HepG2 (cell line): ENCODE data around the gene MICAL3. TPM values are rescaled to one million over a fixed set of nuclear protein-coding genes. Genes with fewer than 3 reads are reported as not detected.

Experiments used
- ASH2L ChIP-seq: fragments of 300-600, 200-600 bp; sonication (generic); IDR thresholded peaks from 2 replicates; pipeline ENCODE4 v1.7.0; 2017; ENCODE audit warnings: low read depth, mild to moderate bottlenecking, moderate library complexity, mixed read lengths, low read length; ENCODE audit not compliant: insufficient read length
- ATF2 ChIP-seq: sonication (generic); formaldehyde crosslinking; IDR thresholded peaks from 2 replicates; pipeline ENCODE4 v1.4.0; 2020; ENCODE audit warnings: missing genetic modification reagents
- BRD4 ChIP-seq: sonication (generic); formaldehyde crosslinking; IDR thresholded peaks from 2 replicates; pipeline ENCODE4 v1.4.0; 2020; ENCODE audit warnings: missing genetic modification reagents
- HMGA1 ChIP-seq: sonication (generic); formaldehyde crosslinking; conservative IDR thresholded peaks from 2 replicates; pipeline ENCODE4 v1.4.0; 2020; ENCODE audit warnings: missing genetic modification reagents
- HNRNPK ChIP-seq: fragments of 200-400 bp; formaldehyde crosslinking; IDR thresholded peaks from 2 replicates; pipeline ENCODE4 v1.6.1; 2018; ENCODE audit warnings: low read length, low read depth, moderate library complexity, mild to moderate bottlenecking; ENCODE audit not compliant: poor library complexity, severe bottlenecking
- KDM4B ChIP-seq: sonication (generic); formaldehyde crosslinking; IDR thresholded peaks from 2 replicates; pipeline ENCODE4 v1.4.0; 2020; ENCODE audit warnings: missing genetic modification reagents
- MED1 ChIP-seq: sonication (generic); formaldehyde crosslinking; IDR thresholded peaks from 2 replicates; pipeline ENCODE4 v1.4.0; 2020; ENCODE audit warnings: missing genetic modification reagents
- NFAT5 ChIP-seq: sonication (generic); formaldehyde crosslinking; IDR thresholded peaks from 2 replicates; pipeline ENCODE4 v1.4.0; 2020; ENCODE audit warnings: missing genetic modification reagents
- TRIM24 ChIP-seq: sonication (generic); formaldehyde crosslinking; IDR thresholded peaks from 2 replicates; pipeline ENCODE4 v1.8.0; 2022; ENCODE audit warnings: mild to moderate bottlenecking, missing genetic modification reagents
- ZNF160 ChIP-seq: sonication (generic); formaldehyde crosslinking; IDR thresholded peaks from 2 replicates; pipeline ENCODE4 v1.8.0; 2022; ENCODE audit warnings: mild to moderate bottlenecking, inconsistent platforms, missing genetic modification reagents
- ZNF749 ChIP-seq: sonication (generic); formaldehyde crosslinking; IDR thresholded peaks from 2 replicates; pipeline ENCODE4 v1.8.0; 2022; ENCODE audit warnings: mild to moderate bottlenecking, missing genetic modification reagents, moderate library complexity, borderline replicate concordance
- ZNF816 ChIP-seq: sonication (generic); formaldehyde crosslinking; IDR thresholded peaks from 2 replicates; pipeline ENCODE4 v1.8.0; 2022; ENCODE audit warnings: missing genetic modification reagents, mild to moderate bottlenecking, borderline replicate concordance
- polyA plus RNA-seq, 8 experiments: library from polyadenylated mRNA; depleted of rRNA in 3 of 8; stranded (reverse) in 7 of 8; unstranded in 1 of 8; fragments of >200 nt; fragmentation: Illumina TruSeq in 4 of 8; extraction: Trizol in 4 of 8; gene quantifications; 2 replicates each; pipeline versions ENCODE4 v1.2.1 to v1.2.3, GENCODE V29; 2011 to 2016; ENCODE audit warnings: low read depth in 4 of 8, missing spikeins in 1 of 8, mixed read lengths in 1 of 8; ENCODE audit not compliant: insufficient read depth in 1 of 8
- total RNA-seq, 5 experiments: library from RNA; depleted of rRNA; stranded (reverse); fragments of >200 nt; fragmentation: Illumina TruSeq; extraction: Trizol; gene quantifications; 2 replicates each; pipeline ENCODE4 v1.2.3, GENCODE V29; 2016; ENCODE audit warnings: low read depth in 1 of 5
- TF ChIP-seq, protein P1 (sequence below): sonication (generic); formaldehyde crosslinking; conservative IDR thresholded peaks from 2 replicates; pipeline ENCODE4 v1.8.0; 2022; ENCODE audit warnings: missing genetic modification reagents
- TF ChIP-seq, protein P2 (sequence below): sonication (generic); formaldehyde crosslinking; IDR thresholded peaks from 2 replicates; pipeline ENCODE4 v1.5.0; 2020; ENCODE audit warnings: mild to moderate bottlenecking, missing genetic modification reagents
- TF ChIP-seq, protein P3 (sequence below): sonication (generic); formaldehyde crosslinking; IDR thresholded peaks from 2 replicates; pipeline ENCODE4 v1.5.1; 2020; ENCODE audit warnings: missing genetic modification reagents, mild to moderate bottlenecking, borderline replicate concordance

The MICAL3 gene
- total and polyA plus RNA-seq, 2 of the 13 experiments (the other 11 are each of a cell fraction or from before 2014, with no cell fraction given) = 5.3 to 12.5 TPM

DNA sequence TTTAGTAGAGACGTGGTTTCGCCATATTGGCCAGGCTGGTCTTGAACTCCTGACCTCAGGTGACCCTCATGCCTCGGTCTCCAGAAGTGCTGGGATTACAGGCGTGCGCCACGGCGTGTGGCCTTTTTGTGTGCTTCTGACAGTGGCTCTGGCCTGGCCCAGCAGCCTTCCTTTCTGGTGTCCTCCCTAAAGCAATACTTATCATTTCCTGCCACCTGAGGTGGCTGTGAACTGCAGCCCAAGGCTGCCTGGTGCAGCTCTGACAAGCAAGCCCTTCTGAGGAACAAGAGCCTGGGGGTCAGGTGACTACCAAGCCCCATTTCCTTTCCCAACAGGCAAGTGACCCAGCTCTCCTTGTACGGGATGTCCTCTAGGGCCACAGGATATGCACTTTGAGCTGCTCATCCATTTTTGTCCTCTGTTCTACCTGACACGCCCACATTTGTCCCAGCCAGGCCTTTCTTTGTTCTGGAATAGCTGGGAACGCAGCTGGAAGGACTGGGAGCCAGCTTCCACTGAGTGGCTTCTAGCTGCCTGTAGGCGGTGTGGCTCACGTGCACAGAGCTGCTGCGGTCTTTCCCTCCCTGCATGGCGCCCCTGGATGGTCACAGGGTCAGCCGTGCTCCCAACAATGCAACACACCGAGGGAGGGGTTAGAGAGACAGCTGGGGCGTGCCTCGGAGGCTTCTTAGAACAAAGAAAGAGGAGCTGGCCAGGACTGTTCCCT is 237.8 kb downstream of the MICAL3 start (continued):
- TF ChIP-seq ATF2 (CRISPR knock-in tag) = 0 out of 2 replicates have a peak, but pooled peaks have one; percentile 35
- TF ChIP-seq HMGA1 = no peak
- peak; percentile 20 for TF ChIP-seq ASH2L
- TF ChIP-seq ZNF160 (CRISPR knock-in tag) = 0 out of 2 replicates have a peak, but pooled peaks have one; percentile 42
- peak; percentile 53; the same call in 1 of the 2 replicates for TF ChIP-seq MED1 (CRISPR knock-in tag)
- TF ChIP-seq ZNF816 (CRISPR knock-in tag) = no peak
- TF ChIP-seq TRIM24 = peak; percentile 51; the same call in 1 of the 2 replicates
- TF ChIP-seq BRD4 (CRISPR knock-in tag) = 0 out of 2 replicates have a peak, but pooled peaks have one; percentile 44
- TF ChIP-seq ZNF749 (CRISPR knock-in tag) = no peak
- no peak for TF ChIP-seq HNRNPK
- TF ChIP-seq, protein P1, sequence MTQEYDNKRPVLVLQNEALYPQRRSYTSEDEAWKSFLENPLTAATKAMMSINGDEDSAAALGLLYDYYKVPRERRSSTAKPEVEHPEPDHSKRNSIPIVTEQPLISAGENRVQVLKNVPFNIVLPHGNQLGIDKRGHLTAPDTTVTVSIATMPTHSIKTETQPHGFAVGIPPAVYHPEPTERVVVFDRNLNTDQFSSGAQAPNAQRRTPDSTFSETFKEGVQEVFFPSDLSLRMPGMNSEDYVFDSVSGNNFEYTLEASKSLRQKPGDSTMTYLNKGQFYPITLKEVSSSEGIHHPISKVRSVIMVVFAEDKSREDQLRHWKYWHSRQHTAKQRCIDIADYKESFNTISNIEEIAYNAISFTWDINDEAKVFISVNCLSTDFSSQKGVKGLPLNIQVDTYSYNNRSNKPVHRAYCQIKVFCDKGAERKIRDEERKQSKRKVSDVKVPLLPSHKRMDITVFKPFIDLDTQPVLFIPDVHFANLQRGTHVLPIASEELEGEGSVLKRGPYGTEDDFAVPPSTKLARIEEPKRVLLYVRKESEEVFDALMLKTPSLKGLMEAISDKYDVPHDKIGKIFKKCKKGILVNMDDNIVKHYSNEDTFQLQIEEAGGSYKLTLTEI (CRISPR knock-in tag) = no peak
- 0 out of 2 replicates have a peak, but pooled peaks have one; percentile 71 for TF ChIP-seq NFAT5 (CRISPR knock-in tag)
- TF ChIP-seq, protein P2, sequence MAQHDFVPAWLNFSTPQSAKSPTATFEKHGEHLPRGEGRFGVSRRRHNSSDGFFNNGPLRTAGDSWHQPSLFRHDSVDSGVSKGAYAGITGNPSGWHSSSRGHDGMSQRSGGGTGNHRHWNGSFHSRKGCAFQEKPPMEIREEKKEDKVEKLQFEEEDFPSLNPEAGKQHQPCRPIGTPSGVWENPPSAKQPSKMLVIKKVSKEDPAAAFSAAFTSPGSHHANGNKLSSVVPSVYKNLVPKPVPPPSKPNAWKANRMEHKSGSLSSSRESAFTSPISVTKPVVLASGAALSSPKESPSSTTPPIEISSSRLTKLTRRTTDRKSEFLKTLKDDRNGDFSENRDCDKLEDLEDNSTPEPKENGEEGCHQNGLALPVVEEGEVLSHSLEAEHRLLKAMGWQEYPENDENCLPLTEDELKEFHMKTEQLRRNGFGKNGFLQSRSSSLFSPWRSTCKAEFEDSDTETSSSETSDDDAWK (CRISPR knock-in tag) = no peak
- no peak for TF ChIP-seq KDM4B (CRISPR knock-in tag)
- TF ChIP-seq, protein P3, sequence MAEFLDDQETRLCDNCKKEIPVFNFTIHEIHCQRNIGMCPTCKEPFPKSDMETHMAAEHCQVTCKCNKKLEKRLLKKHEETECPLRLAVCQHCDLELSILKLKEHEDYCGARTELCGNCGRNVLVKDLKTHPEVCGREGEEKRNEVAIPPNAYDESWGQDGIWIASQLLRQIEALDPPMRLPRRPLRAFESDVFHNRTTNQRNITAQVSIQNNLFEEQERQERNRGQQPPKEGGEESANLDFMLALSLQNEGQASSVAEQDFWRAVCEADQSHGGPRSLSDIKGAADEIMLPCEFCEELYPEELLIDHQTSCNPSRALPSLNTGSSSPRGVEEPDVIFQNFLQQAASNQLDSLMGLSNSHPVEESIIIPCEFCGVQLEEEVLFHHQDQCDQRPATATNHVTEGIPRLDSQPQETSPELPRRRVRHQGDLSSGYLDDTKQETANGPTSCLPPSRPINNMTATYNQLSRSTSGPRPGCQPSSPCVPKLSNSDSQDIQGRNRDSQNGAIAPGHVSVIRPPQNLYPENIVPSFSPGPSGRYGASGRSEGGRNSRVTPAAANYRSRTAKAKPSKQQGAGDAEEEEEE (CRISPR knock-in tag) = no peak
